ENCODE measurements around the gene SGPL1.
"Not testable (repeated sequence)": the region's sequence is repeated elsewhere in the genome, so short reads cannot be mapped to it uniquely, and the experiment has no call there.

Gene SGPL1

GRCh38 chr10:70913191-70913892 lies 97.6 kb downstream of the SGPL1 start:
- Histone ChIP-seq H3K36me3 (ENCODE audit: insufficient read depth, low read length) (no peaks in the 10 kb centered on the region), H3K4me1 (ENCODE audit: control insufficient read depth, insufficient read depth, low read length) (no peaks in the 10 kb centered on the region), H3K4me3 (ENCODE audit: low read length) (no peak overlapping the region), H3K27me3 (ENCODE audit: control insufficient read depth, insufficient read depth, low read length) (peaks cover 79% of the 10 kb centered on the region), H3K9ac (ENCODE audit: low read depth, low read length) (no peak overlapping the region), H3K9me3 (replicated peaks; ENCODE audit: low read length) (no peaks in the 10 kb centered on the region), H3K4me2 (ENCODE audit: low read length) (no peak overlapping the region)

- no peak overlapping the region for H3K4me2 ChIP-seq (ENCODE audit: low read length)
- H3K36me3 ChIP-seq (ENCODE audit: insufficient read depth, low read length): no peaks in the 10 kb centered on the region
- H3K27me3 ChIP-seq (ENCODE audit: control insufficient read depth, insufficient read depth, low read length): peaks cover 75% of the 10 kb centered on the region
Measured at GRCh38 chr10:70913893-70914240, 98.1 kb downstream of the SGPL1 start.

GRCh38 chr10:70914316-70914864 lies 98.6 kb downstream of the SGPL1 start:
- no peaks in the 10 kb centered on the region for H3K36me3 ChIP-seq (ENCODE audit: insufficient read depth, low read length)
- H3K4me2 ChIP-seq (ENCODE audit: low read length): no peak overlapping the region
- no peaks in the 10 kb centered on the region for H3K4me1 ChIP-seq (ENCODE audit: control insufficient read depth, insufficient read depth, low read length)
- no peaks in the 10 kb centered on the region for H3K9me3 ChIP-seq (replicated peaks; ENCODE audit: low read length)
- H3K27me3 ChIP-seq (ENCODE audit: control insufficient read depth, insufficient read depth, low read length): peaks cover 75% of the 10 kb centered on the region
- H3K9ac ChIP-seq (ENCODE audit: low read depth, low read length): no peak overlapping the region
- no peak overlapping the region for H3K4me3 ChIP-seq (ENCODE audit: low read length)

More at GRCh38 chr10:70913893-70914240, 98.1 kb downstream of the SGPL1 start:
- H3K9ac ChIP-seq (ENCODE audit: low read depth, low read length): no peak overlapping the region
- no peaks in the 10 kb centered on the region for H3K4me1 ChIP-seq (ENCODE audit: control insufficient read depth, insufficient read depth, low read length)
- H3K9me3 ChIP-seq (replicated peaks; ENCODE audit: low read length): no peaks in the 10 kb centered on the region
- no peak overlapping the region for H3K4me3 ChIP-seq (ENCODE audit: low read length)

GRCh38 chr10:70915206-70915605 lies 99.5 kb downstream of the SGPL1 start:
- H3K9ac ChIP-seq (ENCODE audit: low read depth, low read length): no peak overlapping the region
- H3K9me3 ChIP-seq (replicated peaks; ENCODE audit: low read length): no peaks in the 10 kb centered on the region
- no peak overlapping the region for H3K4me2 ChIP-seq (ENCODE audit: low read length)
- H3K36me3 ChIP-seq (ENCODE audit: insufficient read depth, low read length): no peaks in the 10 kb centered on the region
- peaks cover 74% of the 10 kb centered on the region for H3K27me3 ChIP-seq (ENCODE audit: control insufficient read depth, insufficient read depth, low read length)
- no peaks in the 10 kb centered on the region for H3K4me1 ChIP-seq (ENCODE audit: control insufficient read depth, insufficient read depth, low read length)
- H3K4me3 ChIP-seq (ENCODE audit: low read length): no peak overlapping the region

GRCh38 chr10:70915806-70916205 lies 100.1 kb downstream of the SGPL1 start:
- no peaks in the 10 kb centered on the region for H3K36me3 ChIP-seq (ENCODE audit: insufficient read depth, low read length)
- H3K4me2 ChIP-seq (ENCODE audit: low read length): no peak overlapping the region
- no peak overlapping the region for H3K4me3 ChIP-seq (ENCODE audit: low read length)
- no peaks in the 10 kb centered on the region for H3K9me3 ChIP-seq (replicated peaks; ENCODE audit: low read length)
- peaks cover 76% of the 10 kb centered on the region for H3K27me3 ChIP-seq (ENCODE audit: control insufficient read depth, insufficient read depth, low read length)
- no peaks in the 10 kb centered on the region for H3K4me1 ChIP-seq (ENCODE audit: control insufficient read depth, insufficient read depth, low read length)
- H3K9ac ChIP-seq (ENCODE audit: low read depth, low read length): no peak overlapping the region

- Histone ChIP-seq H3K9me3 (replicated peaks; ENCODE audit: low read length) (no peaks in the 10 kb centered on the region), H3K4me2 (ENCODE audit: low read length) (no peak overlapping the region), H3K36me3 (ENCODE audit: insufficient read depth, low read length) (no peaks in the 10 kb centered on the region), H3K9ac (ENCODE audit: low read depth, low read length) (no peak overlapping the region), H3K4me1 (ENCODE audit: control insufficient read depth, insufficient read depth, low read length) (no peaks in the 10 kb centered on the region), H3K27me3 (ENCODE audit: control insufficient read depth, insufficient read depth, low read length) (peaks cover 80% of the 10 kb centered on the region), H3K4me3 (ENCODE audit: low read length) (no peak overlapping the region)
Measured at GRCh38 chr10:70916241-70916640, 100.5 kb downstream of the SGPL1 start.

GRCh38 chr10:70917226-70917625 lies 101.5 kb downstream of the SGPL1 start:
- H3K9me3 ChIP-seq (replicated peaks; ENCODE audit: low read length): no peaks in the 10 kb centered on the region
- H3K27me3 ChIP-seq (ENCODE audit: control insufficient read depth, insufficient read depth, low read length): peaks cover 83% of the 10 kb centered on the region
- no peak overlapping the region for H3K4me3 ChIP-seq (ENCODE audit: low read length)
- no peak overlapping the region for H3K4me2 ChIP-seq (ENCODE audit: low read length)
- no peaks in the 10 kb centered on the region for H3K36me3 ChIP-seq (ENCODE audit: insufficient read depth, low read length)
- H3K9ac ChIP-seq (ENCODE audit: low read depth, low read length): no peak overlapping the region
- no peaks in the 10 kb centered on the region for H3K4me1 ChIP-seq (ENCODE audit: control insufficient read depth, insufficient read depth, low read length)

- peaks cover 84% of the 10 kb centered on the region for H3K27me3 ChIP-seq (ENCODE audit: control insufficient read depth, insufficient read depth, low read length)
Measured at GRCh38 chr10:70917635-70918034, 101.9 kb downstream of the SGPL1 start.

GRCh38 chr10:70918851-70919530 lies 103.2 kb downstream of the SGPL1 start:
- Histone ChIP-seq H3K4me3 (ENCODE audit: low read length) (no peak overlapping the region), H3K36me3 (ENCODE audit: insufficient read depth, low read length) (no peaks in the 10 kb centered on the region), H3K4me2 (ENCODE audit: low read length) (no peak overlapping the region), H3K27me3 (ENCODE audit: control insufficient read depth, insufficient read depth, low read length) (peaks cover 74% of the 10 kb centered on the region), H3K9me3 (replicated peaks; ENCODE audit: low read length) (no peaks in the 10 kb centered on the region), H3K4me1 (ENCODE audit: control insufficient read depth, insufficient read depth, low read length) (no peaks in the 10 kb centered on the region), H3K9ac (ENCODE audit: low read depth, low read length) (no peak overlapping the region)

More at GRCh38 chr10:70917635-70918034, 101.9 kb downstream of the SGPL1 start:
- H3K9ac ChIP-seq (ENCODE audit: low read depth, low read length): no peak overlapping the region
- no peak overlapping the region for H3K4me3 ChIP-seq (ENCODE audit: low read length)
- H3K4me1 ChIP-seq (ENCODE audit: control insufficient read depth, insufficient read depth, low read length): no peaks in the 10 kb centered on the region
- H3K9me3 ChIP-seq (replicated peaks; ENCODE audit: low read length): no peaks in the 10 kb centered on the region
- H3K4me2 ChIP-seq (ENCODE audit: low read length): no peak overlapping the region
- no peaks in the 10 kb centered on the region for H3K36me3 ChIP-seq (ENCODE audit: insufficient read depth, low read length)

- H3K27me3 ChIP-seq (ENCODE audit: control insufficient read depth, insufficient read depth, low read length): peaks cover 71% of the 10 kb centered on the region
- H3K4me1 ChIP-seq (ENCODE audit: control insufficient read depth, insufficient read depth, low read length); H3K9me3 ChIP-seq (replicated peaks; ENCODE audit: low read length); H3K9ac ChIP-seq (ENCODE audit: low read depth, low read length); H3K4me2 ChIP-seq (ENCODE audit: low read length); H3K36me3 ChIP-seq (ENCODE audit: insufficient read depth, low read length); H3K4me3 ChIP-seq (ENCODE audit: low read length): not testable (repeated sequence)
Measured at GRCh38 chr10:70919906-70920305, 104.2 kb downstream of the SGPL1 start.

GRCh38 chr10:70920519-70920918 lies 104.8 kb downstream of the SGPL1 start:
- Histone ChIP-seq H3K27me3 (ENCODE audit: control insufficient read depth, insufficient read depth, low read length) (peaks cover 71% of the 10 kb centered on the region), H3K36me3 (ENCODE audit: insufficient read depth, low read length) (no peaks in the 10 kb centered on the region), H3K4me1 (ENCODE audit: control insufficient read depth, insufficient read depth, low read length) (no peaks in the 10 kb centered on the region), H3K4me2 (ENCODE audit: low read length) (no peak overlapping the region), H3K4me3 (ENCODE audit: low read length) (no peak overlapping the region), H3K9ac (ENCODE audit: low read depth, low read length) (no peak overlapping the region), H3K9me3 (replicated peaks; ENCODE audit: low read length) (no peaks in the 10 kb centered on the region)

- Histone ChIP-seq H3K4me3 (ENCODE audit: low read length) (no peak overlapping the region), H3K27me3 (ENCODE audit: control insufficient read depth, insufficient read depth, low read length) (peaks cover 64% of the 10 kb centered on the region), H3K4me1 (ENCODE audit: control insufficient read depth, insufficient read depth, low read length) (no peaks in the 10 kb centered on the region), H3K4me2 (ENCODE audit: low read length) (no peak overlapping the region), H3K36me3 (ENCODE audit: insufficient read depth, low read length) (no peaks in the 10 kb centered on the region), H3K9me3 (replicated peaks; ENCODE audit: low read length) (no peaks in the 10 kb centered on the region), H3K9ac (ENCODE audit: low read depth, low read length) (no peak overlapping the region)
Measured at GRCh38 chr10:70921285-70921684, 105.5 kb downstream of the SGPL1 start.
